HuH-7 (cell line): ENCODE results near the gene DIO1.
"Not testable (repeated sequence)": the region's sequence is repeated elsewhere in the genome, so short reads cannot be mapped to it uniquely, and the experiment has no call there.

Experiments
- DNase-seq: peaks from one replicate; pipeline ENCODE4 v3.0.0; 2011; ENCODE audit warnings: low spot score

Gene DIO1

DNA sequence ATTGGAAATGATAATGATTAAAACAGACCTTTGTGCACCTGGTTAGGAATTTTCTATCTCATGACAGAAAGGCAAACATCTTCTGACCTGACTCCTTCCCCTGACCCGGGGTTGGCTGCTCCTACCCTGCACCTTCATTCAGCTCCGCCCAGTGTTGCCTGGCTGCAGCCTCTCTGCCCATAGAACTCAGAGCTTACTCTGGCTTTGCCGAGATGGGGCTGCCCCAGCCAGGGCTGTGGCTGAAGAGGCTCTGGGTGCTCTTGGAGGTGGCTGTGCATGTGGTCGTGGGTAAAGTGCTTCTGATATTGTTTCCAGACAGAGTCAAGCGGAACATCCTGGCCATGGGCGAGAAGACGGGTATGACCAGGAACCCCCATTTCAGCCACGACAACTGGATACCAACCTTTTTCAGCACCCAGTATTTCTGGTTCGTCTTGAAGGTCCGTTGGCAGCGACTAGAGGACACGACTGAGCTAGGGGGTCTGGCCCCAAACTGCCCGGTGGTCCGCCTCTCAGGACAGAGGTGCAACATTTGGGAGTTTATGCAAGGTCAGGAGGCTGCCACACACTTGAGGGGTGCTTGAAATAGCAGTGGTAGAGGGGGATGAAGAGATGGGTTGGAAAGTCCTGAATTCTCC lies at the start of gene DIO1:
Gene DIO1, plus strand, starts transcription at position 189 of the 638 bp plus-strand sequence. Its CDS starts 24 bp downstream, at position 213.
- DNase-seq = no peak

DNA sequence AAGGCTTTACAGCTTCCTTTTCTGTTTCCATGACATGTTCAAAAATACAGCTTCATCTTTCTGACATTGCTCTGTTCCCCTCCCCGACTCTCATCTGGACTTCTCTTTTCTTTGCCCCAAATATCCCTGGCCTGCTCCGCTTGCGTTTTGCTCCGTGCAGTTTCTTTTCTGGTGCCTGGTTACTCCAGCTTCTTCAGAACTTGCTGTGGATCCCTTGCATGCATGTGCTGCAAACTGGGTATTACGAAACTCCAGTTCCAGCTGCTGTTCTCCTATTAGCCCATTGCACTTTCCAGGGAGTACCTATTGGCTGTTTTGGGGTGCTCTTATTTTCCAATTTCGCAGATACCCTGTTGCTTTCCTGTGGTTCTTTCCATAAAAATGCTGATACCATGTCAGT lies 46.0 kb upstream of the DIO1 start:
- DNase-seq = no peak

DNA sequence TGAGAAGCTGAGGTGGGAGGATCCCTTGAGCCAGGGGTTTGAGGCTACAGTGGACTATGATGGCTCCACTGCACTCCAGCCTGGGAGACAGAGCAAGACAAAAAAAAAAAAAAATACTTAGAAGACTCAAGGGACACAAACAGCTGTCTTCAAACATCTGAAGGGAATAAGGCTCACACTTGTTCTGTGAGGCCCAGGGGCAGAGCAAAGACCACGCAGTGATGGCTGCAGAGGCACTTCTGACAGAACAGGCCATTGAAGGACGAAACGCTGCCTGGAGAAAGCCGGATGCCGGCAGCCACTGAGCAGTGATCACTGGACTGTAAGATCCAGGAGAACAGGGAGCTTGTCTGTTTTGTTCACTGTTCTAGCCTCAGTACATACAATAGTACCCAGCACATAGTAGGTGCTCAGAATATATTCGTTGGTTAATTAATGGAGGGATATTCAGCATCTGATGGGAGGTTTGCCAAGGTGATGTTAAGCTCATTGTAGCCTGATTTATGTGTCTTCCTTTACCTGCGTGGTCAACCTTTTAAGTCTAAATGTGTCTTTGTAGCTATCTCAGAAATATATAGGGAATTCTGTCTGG lies 43.8 kb upstream of the DIO1 start:
- DNase-seq = no peak

GRCh38 chr1:53851571-53852285 lies 42.3 kb upstream of the DIO1 start:
- DNase-seq = no peak

GRCh38 chr1:53860967-53861411 lies 33.0 kb upstream of the DIO1 start:
- DNase-seq = peak; percentile 52

DNA sequence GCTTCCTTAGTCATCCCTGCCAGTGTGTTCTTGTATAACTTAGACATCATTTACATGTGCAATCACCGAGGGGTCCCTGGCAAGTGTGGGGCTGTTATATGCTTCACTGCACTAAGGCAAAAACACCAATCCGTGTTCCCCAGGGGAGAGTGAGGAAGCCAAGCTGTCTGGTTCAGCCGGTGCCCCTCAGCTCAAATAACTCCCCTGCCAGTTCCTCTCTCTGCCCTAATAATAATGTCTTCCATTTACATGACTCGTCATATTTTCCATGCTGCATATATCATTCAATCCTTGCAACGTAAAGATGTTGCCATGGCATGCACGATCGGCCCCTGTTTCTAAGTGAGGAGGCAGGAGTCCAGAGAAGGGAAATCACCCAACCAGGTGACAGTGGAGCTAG lies 31.5 kb upstream of the DIO1 start:
- DNase-seq = no peak

- no peak for DNase-seq
Observed at GRCh38 chr1:53868565-53868964, 25.4 kb upstream of the DIO1 start.

GRCh38 chr1:53869454-53870117 lies 24.4 kb upstream of the DIO1 start:
- no peak for DNase-seq

DNA sequence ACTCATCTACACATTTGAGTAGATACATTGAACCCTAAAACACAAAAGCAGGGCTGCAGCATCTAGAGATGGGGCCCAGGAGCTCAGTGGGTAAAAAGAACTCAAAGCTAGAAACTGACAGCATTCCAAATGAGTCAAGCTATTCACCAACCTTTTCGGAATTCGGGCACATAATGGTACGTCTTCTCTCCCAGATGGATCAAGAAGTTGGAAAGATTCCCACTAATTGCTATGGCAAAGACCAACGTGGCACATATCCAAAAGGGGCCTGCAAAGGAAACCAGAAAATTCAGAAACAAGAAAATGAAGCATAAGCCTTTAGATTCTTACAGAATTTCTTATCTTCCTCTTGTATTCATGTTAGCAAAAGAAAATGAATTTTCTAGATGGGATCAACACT lies 22.8 kb upstream of the DIO1 start:
- no peak for DNase-seq

GRCh38 chr1:53871773-53872484 lies 22.1 kb upstream of the DIO1 start:
- no peak for DNase-seq

DNA sequence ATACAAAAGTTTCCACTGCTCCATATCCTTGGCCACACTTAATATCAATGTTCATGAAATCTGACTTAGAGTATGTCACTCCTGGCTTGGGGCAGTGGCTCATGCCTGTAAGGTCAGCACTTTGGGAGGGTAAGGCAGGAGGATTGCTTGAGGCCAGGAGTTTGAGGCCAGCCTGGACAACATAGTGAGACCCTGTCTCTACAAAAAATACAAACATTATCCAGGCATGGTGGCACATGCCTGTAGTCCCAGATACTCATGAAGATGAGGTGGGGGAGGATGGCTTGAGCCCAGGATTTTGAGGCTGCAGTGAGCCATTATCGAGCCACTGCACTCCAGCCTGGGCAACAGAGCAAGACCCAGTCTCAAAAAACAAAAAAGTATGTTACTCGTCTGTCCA lies 18.8 kb upstream of the DIO1 start:
- not testable (repeated sequence) for DNase-seq

DNA sequence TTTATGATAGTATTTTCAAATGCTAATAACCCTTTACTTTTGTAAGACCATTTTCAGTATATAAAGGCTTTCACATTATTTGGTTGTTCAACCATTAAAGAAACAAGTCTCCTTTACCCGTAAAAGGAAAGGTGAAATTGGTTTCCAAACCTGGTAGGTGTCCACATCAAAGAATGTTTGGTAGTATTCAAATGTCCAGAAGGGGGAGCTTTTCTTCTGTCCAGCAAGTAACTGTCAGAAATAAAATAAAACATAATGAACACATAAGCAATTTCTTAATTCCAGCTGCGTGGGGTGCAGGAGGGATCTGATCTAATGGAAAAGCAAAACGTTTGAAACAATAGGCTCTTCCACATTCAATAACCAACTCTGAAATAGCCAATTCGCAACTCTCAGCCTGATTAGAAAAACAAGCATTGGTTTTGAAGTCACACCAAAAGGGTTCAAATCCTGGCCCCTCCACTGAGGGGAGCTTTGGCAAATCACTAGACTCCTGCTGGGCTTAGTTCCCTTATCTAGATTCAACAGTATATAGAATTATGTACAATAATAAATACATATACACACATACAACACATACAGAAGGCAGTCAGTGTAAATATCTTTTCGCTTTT lies 15.4 kb upstream of the DIO1 start:
- DNase-seq = no peak

DNA sequence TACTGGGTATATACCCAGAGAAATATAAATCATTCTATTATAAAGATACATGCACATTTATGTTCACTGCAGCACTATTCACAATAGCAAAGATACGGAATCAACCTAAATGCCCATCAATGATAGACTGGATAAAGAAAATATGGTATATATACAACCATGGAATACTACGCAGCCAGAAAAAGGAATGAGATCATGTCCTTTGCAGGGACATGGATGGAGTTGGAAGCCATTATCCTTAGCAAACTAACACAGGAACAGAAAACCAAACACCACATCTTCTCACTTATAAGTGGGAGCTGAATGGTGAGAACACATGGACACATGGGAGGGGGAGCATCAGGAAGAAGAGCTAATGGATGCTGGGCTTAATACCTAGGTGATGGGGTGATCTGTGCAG lies 12.1 kb upstream of the DIO1 start:
- not testable (repeated sequence) for DNase-seq

- not testable (repeated sequence) for DNase-seq
Observed at GRCh38 chr1:53883600-53883999, 10.4 kb upstream of the DIO1 start.

DNA sequence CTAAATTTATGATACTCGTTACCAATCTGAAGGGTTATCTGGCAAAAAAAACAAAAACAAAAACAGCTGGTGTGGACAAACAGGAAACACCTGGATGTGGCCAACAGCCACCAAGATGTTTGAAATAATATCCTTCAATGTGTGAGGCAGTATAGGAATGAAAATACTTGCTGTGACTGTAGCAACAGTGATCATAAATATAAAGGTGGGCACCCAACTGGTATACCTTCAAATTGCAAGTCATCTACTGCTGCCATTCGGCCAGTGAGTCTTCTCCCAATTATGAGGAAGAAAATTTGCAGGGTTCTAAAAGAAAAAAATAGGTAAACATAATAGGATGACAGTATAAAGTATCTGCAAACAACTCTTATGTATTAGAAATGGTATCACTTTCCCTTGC lies 5.3 kb upstream of the DIO1 start:
- DNase-seq = no peak

DNA sequence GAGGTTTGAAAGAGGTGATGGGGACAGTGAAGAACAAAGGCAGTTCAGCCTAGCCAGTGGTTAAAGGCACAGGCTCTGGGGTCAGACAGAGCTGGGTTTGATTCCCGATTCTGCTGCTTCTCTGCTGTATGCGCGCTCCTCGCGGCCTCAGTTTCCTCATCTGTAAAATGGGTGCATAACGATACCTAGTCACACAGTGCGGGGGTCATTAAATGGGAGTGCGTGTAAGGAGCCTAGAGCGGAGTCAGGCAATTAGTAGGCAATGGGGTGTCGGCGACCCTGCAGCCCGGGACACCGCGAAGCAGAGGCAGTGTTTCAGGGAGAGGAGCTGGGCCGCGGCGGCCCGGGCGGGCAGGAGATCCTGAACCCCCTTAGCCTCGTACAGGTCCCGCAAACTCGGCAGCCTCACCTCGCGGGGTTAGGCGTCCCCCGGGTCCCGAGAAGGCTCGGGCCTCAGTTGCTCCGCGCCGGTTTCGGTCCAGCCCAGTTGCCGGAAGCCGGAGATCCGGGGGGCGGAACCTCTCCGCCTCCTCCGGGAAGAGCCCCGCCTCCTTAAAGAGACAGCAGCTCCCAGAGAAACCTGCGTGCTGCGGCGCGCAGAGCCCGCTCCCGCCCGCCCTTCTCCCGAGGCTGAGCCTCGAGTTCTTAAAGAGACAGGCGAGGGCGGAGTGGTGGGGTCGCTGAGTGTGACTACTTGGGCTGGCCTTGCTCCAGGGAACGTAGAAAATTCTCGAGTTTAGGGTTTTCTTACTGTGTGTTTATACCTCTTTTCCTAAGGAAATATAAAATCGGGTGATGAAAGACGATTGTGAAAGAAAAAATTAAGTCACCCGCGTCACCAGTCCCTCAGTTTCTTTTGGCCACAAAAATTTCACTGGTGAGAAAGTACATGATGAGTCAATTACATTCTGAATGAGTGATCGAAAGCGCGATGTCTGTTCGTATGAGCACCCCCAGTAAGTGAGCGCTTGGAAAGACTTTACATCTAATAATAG lies 4.4 kb upstream of the DIO1 start, which contains the start of gene YIPF1:
Gene YIPF1, minus strand, starts transcription at position 494 of the 995 bp plus-strand sequence. CDS start 860 bp downstream, outside the sequence.
- DNase-seq = peak; percentile 79

DNA sequence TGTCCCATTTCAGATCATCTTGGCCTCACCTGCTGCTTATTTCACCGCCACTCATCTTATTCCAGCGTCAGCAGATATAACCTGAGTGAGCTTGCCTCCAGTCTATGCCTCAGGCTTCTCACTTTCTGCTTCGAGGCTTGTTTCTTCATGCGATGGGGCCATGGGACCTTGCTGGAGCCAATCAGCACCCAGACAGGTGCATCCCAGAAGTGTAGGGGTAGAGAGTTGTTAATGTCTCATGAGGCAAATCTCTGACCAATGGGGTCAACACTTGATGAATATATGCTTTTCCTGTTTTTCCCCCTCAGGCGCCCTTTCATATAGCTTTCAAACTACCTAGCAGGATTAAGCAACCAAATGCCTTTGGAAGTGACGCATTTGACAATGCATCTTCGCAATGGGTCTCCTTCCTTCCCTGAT lies 3.5 kb upstream of the DIO1 start:
- no peak for DNase-seq

- DNase-seq = no peak
Observed at GRCh38 chr1:53891018-53891417, 3.0 kb upstream of the DIO1 start.

- DNase-seq = no peak
Observed at GRCh38 chr1:53891678-53892077, 2.3 kb upstream of the DIO1 start.

DNA sequence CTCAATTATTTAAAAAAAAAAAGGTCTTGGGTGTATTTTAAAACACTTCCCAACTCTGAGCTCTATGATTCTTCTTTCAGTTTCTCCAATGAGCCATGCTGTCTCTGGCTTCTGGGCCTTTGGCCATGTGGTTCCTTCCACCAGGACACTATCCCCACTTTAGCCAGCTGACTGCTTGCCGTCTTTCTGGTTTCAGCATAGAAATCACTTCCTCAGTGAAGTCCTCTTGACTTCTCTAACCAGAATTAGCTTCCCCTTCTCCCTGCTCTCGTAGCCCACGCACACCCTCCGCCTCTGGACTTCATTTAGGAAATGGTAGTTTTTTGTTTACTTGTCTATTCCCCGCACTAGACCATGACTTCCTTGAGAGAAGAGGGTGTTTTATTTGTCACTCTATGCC lies 1.1 kb upstream of the DIO1 start:
- DNase-seq = no peak
